HG03521 (cell line): ENCODE results near the gene NF1.
"Not testable (repeated sequence)": the region's sequence is repeated elsewhere in the genome, so short reads cannot be mapped to it uniquely, and the experiment has no call there.

Source experiments
- ATAC-seq: cut with Tn5 transposase; IDR thresholded peaks from one replicate; pipeline ENCODE4 v1.9.1; 2021; ENCODE audit warnings: mild to moderate bottlenecking, moderate library complexity; ENCODE audit not compliant: unreplicated experiment

Gene NF1

DNA sequence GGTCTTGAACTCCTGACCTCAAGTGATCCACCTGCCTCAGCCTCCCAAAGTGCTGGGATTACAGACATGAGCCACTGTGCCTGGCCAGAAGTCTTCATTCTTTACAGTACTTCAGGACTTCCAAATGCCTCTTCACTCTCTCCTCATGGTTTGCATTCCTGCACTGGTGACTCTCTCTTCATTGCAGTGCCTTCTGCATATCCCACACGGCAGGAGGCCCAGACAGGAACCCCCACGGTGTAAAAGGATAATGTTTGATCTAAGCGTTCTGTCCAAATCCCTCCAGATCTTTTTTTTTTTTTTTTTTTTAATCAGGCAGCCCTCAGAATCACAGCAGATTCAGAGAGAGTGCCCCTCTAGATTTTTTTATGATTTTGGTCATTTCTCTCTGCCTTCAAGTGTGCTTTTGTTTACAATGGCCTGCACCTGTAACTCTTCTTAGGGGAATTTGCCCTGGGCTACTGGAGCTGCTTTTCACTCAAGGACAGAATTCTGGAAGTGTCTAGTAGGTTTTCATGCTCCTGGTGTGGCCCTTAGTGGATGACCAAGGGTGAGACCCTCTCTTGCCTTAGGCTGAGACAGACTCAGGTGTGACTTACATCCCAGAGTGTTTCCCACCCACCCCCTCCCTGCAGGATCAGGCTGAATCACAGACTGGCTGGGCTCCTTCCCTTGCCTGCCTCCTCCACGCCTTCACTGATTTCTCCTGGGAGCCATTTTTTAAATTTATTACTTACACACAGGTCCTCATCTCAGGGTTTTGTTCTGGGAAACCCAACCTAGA lies 19.8 kb upstream of the NF1 start:
- no peak for ATAC-seq

DNA sequence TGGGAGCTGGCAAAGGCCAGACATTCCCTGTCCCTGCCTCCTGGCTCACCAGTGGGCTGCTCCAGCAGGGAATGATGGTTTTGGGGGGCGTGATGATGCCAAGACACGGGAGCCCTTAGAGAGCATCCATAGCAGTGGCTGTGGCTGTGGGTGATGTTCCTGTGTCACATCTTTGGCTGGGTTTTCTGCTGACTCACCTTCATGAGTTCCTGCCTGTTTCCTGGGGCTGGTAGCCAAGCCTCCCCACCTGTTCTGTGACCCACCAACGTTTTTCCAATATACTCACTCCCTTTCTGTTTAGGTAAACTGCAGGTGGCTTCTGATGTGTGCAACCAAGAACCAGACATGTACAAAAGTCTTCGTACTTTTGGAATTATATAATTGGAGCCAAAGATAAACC lies 16.5 kb upstream of the NF1 start:
- no peak for ATAC-seq

DNA sequence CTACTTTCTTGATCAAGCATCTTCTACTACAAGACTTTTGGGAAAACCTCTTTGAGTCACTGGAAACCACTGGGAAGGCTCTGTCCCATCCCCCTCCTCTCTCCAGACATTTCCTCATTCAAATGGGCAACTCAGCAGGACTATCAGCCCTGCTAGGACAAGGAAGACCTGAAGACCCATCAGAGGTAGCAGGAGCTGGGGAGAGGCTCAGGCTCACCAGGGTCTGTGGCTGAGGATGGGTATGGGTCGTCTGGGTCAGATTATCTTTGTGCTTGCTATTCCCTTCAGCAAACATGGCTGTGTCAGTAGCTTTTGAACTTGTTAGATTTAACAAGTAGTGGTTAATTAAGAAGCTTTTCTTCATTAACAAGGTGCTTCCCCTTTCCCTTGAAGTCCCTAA lies 15.0 kb upstream of the NF1 start:
- ATAC-seq, result no peak

DNA sequence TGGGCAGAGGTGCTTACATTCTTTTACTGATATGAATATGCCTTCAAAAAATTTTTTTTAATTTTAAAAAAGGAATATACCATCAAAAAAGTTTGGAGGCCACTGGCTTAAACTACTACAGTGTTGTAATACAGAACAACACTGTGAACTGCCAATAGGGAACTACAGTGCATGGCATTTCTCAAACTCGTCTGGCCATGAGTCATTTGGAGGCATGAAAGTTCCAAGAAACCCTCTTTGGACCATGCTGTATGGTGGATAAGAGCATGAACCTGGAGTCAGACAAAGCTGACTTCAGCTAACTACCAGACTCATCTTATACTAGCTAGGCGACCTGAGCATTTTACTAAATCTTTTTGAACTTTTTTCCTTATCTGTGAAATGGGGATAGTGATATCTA lies 9.2 kb upstream of the NF1 start:
- no peak for ATAC-seq

DNA sequence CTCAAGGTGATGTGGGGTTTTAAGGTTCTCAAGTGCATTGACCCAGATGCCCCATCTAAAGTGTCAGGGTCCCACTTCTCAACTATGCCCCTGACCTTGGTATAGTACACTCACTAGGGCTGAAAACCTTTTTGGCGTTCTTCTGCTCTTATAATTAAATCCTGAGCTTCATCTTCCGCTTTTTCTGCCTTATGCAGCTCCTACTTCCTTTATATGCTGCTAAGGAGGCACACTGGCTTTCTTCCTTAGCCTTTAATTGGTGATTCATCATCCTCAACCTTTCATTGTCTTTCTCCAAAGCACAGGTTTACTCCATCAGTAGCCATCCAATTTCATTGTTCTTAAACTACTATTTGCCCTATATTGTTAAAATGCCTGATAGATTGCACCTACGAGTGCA lies 5.3 kb upstream of the NF1 start:
- no peak for ATAC-seq

DNA sequence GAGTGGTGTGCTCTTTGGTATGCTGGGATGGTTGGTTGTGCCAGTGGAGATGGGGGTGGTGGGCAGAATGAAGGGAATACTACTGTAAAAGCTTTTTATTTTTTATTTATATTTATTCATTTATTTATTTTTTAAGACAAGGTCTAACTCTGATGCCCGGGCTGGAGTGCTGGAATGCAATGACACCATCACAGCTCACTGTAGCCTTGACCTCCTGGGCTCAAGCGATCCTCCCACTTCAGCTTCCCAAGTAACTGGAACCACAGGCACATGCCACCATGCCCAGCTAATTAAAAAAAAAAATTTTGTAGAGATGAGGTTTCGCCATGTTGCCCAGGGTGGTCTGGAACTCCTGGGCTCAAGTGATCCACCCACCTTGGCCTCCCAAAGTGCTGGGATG lies 4.1 kb upstream of the NF1 start:
- not testable (repeated sequence) for ATAC-seq

DNA sequence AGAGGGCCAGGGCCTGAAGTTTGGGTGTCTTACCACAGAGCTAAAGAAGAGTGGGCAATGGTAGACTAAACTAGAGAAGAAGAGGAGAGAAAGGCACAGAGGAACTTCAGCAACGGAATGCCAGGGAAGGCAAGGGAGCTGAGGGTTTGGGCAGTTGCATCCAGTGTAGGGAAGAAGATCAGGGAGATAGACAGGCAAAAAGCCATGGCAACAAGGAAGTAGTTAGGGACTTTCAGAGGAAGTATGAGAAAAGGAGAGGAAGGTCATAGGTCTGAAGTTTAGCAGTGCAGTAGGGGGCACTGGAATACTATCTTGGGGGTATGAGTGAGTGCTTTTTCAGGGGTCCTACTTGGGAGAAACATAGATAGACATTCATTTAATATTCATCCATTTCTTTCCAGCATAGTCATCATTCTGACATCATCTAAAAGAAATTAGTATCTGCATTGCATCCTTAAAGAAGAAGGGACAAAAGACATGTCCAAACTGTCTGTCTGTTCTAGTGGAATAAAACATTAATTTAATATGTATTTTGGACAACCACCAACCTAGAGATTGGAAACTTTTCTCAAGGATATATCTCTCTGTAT lies 2.2 kb upstream of the NF1 start:
- ATAC-seq, result no peak

DNA sequence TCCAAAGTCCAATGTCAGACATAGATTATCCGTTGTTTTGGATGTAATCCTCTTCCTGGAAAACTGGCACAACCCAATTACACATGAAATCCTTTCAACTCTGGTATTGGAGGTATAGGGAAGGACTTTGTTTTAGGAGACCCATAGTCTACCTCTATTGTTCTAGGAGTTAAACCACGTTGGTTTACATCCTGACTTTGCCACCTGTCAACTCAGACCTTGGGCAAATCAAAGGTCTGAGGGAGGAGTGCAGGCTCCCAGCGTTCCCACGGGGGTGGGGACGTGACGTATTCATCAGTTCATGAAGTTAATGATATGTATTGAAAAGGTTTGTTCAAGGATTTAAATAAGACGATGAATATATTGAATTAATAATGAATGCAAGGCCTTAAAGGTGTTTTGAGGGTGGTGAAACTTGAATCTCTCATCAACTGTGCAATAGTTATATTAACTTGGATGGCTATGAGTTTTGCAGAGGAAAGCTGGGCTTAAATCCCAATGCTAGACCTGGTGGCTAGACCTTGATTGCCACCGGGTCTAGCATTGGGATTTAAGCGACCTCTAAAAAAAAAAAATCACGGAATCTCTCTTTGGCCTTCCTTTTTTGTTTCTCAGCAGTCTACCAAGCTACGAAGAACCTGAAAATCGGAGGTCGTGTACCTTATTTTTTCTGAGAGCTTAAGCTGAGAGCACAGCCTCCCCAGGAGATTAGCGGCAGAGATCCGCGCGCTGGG lies 744 bp upstream of the NF1 start:
- no peak for ATAC-seq

DNA sequence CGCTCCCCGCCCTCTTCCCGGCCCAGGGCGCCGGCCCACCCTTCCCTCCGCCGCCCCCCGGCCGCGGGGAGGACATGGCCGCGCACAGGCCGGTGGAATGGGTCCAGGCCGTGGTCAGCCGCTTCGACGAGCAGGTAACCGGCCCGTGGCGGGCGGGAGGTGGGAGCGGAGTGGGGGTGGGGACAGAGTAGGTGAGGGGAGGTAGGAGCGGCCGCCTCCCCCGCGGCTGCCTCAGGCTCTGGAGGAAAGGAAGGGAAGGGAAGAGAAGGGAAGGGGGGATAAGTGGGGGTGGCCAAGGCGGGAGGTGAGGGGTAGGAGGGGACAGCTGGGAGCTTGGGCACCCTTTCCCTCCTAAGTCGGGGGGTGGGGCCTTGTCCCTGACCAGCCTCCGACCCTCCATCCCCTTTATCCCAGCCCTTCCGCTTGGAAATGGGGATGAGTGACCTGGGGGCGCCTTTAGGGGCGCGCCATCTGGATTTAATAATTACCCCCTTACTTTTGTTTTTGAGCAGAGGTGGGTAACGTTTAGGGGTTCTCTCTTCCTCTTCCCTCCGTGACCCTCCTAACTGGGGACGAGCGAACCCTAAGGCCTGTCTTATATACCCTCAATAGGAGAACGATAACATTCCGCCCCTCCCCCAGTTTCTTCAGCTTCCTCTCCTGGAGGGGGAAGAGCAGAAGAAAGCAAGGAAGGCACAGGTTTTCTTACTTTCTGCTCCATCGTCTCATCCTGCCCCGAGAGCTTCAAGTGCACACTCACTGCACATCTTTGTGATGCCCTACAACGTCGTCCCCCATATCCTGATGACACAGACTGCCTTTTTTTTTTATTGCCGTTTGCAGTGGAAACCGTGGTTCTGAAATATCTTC lies 694 bp downstream of the NF1 start:
- no peak for ATAC-seq

DNA sequence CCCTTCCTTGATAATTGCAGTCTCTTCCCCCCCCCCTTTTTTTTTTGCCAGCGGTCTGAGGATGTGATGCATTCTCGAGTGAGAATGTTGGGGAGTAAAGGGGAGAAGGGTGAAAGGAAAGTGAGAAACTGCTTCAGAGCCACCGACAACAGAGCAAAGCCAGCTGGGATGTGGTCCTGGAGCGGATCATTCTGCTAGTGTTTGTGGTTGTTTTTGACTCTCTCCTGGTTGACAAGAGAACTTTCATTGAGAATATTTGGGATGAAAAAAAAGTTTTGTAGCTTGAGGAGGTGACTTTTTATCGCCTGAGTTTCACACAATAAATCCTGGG lies 1.3 kb downstream of the NF1 start:
- no peak for ATAC-seq

DNA sequence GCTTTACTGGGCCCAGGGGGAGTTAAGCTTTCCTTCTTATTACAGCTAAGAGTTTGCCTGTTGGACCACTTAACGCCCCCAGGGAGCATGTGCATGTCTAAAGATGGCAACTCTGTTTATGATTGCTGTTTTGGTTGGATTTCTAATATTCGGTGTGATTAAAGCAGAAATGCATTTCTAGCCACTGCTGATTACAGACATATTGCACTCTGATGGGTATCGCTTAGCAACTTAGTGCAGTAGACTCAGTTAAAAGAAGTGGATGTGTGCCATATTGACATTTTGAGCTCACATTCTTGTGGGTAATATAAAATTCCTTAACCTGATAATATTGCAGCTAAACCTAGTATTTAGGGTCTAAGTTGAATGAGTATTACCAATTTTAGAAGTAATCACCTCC lies 4.2 kb downstream of the NF1 start:
- ATAC-seq, result no peak

DNA sequence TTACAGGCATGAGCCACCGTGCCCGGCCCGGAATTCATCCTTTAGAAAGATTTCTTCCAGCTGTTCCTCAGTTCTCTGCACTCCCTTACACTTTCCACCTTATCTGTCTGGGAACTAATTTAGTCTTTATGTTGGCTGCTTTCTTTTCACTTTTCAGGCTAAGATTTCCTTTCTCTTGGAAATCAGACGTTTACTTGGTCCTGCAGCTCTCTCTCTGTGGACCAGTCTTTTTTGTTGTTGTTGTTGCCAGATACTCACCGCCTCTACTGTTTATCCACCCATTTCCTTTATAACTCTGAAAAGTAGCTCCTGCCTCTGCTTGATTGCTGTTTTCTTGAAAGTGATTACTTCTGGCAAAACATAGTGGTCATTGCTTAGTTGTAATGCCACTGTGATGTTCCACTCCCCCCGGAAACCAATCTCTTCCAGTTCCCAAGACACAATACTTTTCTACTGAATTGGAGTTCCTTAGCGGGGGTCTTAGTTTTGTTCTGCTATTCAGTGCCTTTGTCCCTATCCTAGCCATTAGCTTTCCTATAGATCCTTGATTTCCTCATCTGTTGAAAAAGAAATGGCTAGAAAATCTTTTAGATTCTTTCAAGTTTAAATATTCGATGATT lies 6.2 kb downstream of the NF1 start:
- ATAC-seq, result no peak

DNA sequence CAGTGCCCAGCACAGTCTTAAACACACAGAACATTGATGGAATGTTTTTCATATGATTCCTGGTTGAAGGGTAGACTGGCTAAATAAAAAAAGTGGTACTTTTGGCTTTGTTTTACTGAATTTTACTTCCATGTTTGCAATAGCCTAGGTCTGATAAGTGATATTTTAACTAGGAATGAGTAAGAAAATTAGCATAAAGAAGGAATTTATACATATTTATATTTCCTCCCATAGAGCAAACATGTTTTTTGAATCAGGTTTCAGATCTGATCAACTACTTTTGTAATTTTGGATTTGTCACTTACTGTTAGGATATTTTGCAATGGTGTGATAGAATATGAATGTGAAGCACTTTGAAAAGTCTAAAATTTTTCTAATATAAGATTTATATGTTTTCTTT lies 7.2 kb downstream of the NF1 start:
- ATAC-seq, result no peak

DNA sequence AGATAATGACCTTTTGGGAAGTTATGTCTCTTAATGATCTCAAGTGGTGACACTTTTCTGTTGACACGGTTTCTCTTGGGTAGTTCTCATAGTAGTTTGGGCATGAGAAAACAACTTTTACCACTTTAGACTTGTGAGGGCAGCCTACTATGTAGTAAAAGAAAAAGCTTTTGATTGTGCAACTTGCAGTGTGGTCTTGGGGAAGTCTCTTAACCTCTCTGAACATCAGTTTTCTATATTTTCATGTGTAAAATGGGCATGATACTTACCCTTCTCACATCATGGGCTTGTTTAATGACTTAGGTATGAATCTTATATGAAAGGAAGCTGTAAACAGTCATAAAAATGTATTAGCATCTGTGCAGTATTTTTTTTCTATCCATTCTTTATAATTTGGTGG lies 11.2 kb downstream of the NF1 start:
- ATAC-seq, result no peak

DNA sequence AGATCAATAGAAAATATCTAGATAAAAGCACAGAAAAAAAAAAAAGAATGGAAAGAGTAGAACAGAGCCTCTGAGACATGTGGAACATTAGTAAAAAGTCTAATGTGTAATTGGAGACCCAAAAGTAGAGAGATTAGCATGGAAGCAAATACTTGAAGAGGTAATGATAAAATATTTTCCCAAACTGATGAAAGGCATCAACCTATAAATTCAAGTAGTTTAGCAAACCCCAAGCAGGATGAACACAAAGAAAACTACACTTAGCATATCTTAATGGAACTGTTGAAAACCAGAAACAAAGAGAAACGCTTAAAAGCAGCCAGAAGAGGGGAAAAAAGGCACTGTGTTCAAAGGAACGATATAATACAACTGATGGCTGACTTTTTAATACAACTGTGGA lies 16.4 kb downstream of the NF1 start:
- ATAC-seq, result no peak

DNA sequence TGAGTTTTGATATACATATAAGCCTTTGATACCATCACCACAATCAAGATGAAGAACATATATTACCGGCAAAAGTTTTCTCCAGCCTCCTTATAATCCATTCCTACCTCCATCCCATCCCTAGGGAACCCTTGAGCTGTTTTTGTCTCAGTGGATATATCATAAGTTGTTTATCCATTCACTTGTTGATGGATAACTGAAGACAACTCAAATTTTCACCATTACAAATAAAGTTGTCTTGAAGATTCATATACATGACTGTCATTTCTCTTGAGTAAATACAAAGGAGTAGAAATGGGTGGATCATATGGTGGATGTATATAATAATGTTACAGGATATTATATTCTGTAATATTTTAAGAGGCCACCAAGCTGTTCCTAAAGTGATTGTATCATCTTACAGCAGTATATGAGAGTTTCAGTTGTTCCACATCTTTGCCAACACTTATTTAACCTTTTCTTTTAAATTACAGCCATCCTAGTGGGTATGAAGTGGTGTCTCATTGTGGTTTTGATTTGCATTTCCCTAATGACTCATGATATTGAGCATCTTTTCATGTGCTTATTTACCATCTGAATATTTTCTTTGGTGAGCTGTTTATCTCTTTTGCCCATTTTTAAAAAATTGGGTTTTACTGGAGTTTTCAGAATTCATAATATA lies 17.4 kb downstream of the NF1 start:
- ATAC-seq, result no peak

DNA sequence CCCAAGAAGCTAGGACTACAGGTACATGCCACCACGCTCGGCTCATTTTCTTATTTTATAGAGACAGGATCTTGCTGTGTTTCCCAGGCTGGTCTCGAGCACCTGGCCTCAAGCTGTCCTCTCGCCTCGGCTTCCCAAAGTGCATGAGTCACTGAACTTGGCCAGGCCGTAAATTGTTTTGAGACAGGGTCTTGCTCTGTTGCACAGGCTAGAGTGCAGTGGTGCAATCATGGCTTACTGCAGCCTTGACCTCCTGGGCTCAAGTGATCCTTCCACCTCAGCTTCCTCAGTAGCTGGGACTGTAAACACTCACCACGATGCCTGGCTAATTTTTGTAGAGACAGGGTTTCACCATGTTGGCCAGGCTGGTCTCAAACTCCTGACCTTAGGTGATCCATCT lies 18.6 kb downstream of the NF1 start:
- not testable (repeated sequence) for ATAC-seq

DNA sequence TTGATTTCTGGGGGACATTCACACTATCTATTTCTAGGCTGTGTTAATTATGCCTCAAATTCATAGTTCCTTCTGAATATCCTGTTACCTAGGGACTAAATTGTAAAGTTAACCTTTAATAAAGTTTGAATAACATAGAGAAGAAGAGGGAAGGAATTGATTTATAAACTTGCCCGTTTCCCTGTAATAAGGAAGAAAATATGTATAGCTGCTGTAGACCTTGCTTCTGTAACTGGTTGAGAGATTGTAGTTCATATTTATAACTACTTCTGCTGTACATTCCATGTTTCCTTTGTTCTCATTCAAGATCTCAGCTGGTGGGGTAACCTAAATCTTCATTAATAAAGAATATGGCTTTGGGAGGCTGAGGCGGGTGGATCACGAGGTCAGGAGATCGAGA lies 19.2 kb downstream of the NF1 start:
- no peak for ATAC-seq

DNA sequence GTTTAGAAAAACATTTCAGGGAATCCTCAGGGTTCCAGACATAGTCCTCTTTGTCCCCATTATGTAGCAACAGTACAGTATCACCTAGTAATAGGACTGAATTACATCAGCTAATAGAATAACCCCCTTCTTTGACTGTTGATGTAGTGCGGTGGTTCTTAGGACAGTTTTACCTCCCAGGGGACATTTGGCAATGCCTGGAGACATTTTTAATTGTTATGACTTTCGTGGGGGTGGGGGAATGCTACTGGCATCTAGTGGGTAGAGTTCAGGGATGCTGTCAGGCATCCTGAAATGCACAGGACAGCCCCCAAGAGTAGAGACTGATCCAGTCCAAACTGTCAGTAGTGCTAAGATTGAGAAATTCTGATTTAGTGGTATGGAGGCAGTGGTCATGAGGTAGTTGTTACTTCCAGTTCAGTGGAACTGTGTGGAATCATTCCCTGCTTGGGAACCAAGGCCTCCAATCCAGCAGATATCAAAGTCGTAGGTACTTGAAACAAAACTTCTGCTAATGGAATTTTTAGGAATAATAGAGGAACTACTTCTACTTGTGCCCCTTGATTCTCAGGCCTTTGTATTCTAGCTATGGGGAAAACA lies 20.3 kb downstream of the NF1 start:
- no peak for ATAC-seq

DNA sequence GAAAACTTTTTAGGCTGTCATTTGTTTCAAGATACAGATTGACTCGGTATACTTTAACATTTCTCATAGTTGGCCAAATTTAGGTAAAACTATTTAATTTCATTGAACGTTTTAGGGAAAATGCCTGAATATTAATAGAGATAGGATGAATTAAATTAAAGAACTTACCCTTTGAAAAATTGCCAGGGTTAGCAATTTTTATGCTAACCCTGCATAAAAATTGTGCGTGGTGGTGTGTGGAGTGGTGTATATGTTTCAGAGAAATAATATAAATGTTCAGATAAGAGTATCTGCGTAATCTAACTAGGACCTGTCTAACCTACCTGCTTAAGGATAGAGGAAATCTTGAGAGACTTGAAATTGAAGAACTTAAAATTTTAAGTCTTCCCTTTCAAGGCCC lies 21.4 kb downstream of the NF1 start:
- ATAC-seq, result no peak
